GM19395 (cell line): ENCODE data around the gene EMC8.

Experiments used
- ATAC-seq: cut with Tn5 transposase; IDR thresholded peaks from one replicate; pipeline ENCODE4 v1.9.1; 2021; ENCODE audit warnings: mild to moderate bottlenecking, moderate library complexity; ENCODE audit not compliant: unreplicated experiment

EMC8 gene

GRCh38 chr16:85733839-85734170, 65.5 kb downstream of the EMC8 start:
- ATAC-seq = no peak

GRCh38 chr16:85733155-85733838, 66.0 kb downstream of the EMC8 start:
- no peak for ATAC-seq

- ATAC-seq = no peak
Observed at GRCh38 chr16:85731179-85731578, 68.2 kb downstream of the EMC8 start.

GRCh38 chr16:85730186-85730465, 69.2 kb downstream of the EMC8 start:
- no peak for ATAC-seq

GRCh38 chr16:85729452-85730185, 69.7 kb downstream of the EMC8 start:
- no peak for ATAC-seq

GRCh38 chr16:85728879-85729278, 70.5 kb downstream of the EMC8 start:
- ATAC-seq = no peak
